T-helper 2 cell treated with Interferon-gamma antibody and Interleukin-4, amounts not matched to agents 100 ng/mL and 5 ng/mL, for 36 hours (primary cell): ENCODE measurements around the gene SMIM1. TPM values are rescaled to one million over a fixed set of nuclear protein-coding genes. Genes with fewer than 3 reads are reported as not detected.

Experiments used
- intact Hi-C: fragments of 100-400 bp; cut with micrococcal nuclease; formaldehyde crosslinking; loops from one replicate; pipeline ENCODE4 v1.15.1; 2023
- total RNA-seq: library from RNA; stranded (reverse); gene quantifications from 2 replicates; pipeline ENCODE4 v1.2.3, GENCODE V29; 2022

Gene SMIM1
- total RNA-seq, 1 donor from 2014 or later, result not detected

DNA sequence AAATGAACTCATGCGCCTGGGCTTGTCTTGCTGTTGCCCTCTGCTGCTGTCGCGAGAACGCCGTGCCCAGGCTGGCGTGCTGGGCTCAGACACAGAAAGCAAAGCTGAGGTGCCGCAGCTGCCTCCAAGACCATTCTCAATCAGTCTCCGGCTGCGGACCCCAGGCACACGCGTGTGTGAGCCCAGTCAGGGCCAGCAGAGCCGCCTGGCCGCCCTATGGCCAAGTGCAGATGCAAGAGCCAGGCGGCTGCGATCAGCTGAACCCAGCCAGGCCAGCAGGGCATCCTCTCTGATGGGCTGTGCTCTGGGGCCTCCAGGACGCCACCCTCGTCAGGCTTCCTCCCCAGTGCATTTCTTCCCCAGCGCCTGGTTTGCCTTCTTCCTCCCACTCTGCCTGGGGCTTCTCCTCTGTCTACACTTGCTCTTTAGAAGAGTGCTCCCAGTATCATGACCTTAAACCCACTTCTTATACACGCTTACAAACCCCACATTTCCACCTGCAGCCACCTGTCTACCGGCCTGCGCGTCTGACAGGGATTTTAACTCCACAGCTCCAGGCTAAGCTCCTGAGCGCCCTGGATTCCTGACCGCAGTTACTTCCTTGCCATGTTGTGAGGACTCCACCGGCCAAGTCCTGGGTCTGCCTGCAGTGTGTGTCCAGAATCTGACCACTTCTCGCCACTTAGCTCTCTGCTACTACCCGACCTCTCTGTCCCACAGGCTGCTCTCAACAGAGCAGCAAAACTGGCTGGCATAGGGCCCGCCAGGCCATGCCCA, 45.5 kb downstream of the SMIM1 start:
- intact Hi-C loops, result no loop called here

DNA sequence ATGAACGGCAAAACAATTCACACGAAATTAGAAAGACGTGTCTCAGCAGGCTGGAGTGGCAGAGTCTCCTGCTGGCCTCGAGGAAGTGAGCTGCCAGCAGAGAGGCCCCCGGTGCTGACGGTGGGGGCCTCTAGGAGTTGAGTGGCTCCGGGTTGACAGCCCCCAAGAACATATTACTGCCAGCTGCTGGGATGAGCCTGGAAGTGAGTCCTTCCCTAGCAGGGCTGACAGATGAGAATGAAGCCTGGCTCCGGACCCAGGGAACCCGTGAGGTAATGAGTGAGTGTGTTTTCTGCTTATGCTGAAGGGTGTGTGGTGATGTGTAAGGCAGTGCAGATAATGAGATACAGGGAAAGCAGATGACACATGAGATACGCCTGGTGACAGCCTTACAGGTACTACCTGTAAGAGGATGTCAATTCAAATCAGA, 47.2 kb downstream of the SMIM1 start:
- intact Hi-C loops, result no loop called here

DNA sequence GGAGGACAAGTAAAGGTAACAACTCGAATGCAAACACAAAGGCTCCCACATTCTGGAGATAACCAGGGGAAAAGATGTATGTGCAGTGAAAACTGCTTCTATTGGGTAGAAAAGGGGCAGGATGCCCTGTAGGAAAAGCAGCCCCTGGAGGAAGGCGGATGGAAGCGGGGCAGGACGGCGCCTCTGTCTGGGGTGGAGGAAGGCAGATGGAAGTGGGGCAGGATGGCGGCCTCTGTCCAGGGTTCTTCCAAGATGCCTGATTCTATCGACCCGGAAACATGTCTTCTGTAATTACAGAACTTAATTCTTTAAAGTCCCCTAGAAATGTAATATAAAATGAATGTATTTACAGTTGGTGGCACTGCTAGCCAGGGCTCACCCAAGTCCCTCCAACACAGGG, 47.8 kb downstream of the SMIM1 start:
- intact Hi-C loops, result no loop called here

DNA sequence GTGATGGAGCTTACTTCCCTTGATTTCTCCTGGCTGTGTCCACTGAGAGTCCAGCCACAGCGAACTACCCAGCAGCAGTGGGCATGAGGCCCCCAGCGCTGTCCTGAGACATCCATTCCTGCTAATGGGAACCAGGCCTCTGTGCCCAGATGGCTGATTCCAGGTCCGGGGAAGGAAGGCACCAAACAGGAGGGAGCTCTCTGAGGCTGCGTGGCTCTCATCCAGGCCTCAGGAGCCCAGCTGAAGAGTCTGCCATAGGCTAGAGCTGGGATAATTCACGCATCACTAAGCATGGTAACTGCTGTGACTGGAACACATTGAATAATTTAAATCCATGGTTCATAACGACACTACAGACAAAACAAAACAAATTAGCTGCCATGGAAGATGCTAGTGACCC, 48.5 kb downstream of the SMIM1 start:
- intact Hi-C loops, result no loop called here

DNA sequence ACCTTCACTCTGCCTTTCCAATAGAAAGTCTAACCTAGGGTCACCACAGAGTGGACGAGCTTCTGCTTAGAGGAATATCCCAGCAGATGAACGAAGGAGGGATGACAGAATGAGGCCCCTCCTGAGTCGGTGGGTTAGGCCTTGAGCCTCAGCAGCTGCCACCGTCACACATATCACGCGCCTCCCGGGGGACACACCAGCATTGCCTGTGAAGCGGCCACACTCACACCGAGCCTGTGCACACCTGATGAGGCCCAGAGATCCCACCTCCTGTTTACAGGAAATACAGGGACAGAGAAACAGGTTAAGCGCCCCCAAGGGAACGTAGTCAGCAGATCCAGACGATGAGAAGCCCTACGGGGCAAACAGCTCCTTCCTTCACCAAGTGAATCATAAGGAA, 48.9 kb downstream of the SMIM1 start:
- intact Hi-C loops, result no loop called here

DNA sequence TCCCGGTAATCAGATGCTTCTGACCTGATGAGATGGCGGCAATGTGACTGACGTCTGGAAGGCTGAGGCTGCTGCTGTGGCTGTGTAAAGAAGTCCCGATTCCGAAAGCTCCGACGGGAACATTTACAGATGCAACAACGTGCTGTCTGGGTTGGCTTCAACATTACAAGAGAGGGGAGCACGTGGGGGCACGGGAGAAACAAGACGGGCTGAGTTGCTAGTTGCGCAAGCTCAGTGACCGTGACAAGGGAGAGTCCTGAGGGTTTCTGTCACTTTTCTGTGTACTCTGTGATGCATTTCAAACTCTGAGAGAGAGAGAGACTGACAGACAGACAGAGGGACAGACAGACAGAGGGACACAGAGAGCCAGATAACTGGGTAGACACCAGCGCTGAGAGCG, 49.4 kb downstream of the SMIM1 start:
- intact Hi-C loops, result no loop called here

DNA sequence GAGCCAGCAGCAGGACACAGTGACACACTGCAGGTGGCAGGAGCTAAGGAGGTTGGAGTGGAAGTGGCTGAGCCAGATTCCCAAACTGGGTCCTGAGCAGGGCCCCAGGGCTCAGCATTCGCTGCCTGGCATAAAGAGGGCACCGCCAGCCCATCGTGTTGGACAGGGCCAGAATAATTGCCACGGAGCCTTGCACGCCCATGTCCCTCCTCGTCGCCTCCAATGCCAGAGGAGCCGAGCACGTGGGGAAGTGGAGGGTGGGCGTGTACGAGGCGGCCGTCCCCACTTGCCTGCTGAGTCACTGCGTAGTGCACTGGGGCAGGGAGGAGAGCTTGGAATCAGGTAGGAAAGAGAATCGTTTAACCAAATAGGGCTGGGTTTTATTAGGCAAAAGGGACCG, 49.9 kb downstream of the SMIM1 start:
- intact Hi-C loops, result no loop called here

DNA sequence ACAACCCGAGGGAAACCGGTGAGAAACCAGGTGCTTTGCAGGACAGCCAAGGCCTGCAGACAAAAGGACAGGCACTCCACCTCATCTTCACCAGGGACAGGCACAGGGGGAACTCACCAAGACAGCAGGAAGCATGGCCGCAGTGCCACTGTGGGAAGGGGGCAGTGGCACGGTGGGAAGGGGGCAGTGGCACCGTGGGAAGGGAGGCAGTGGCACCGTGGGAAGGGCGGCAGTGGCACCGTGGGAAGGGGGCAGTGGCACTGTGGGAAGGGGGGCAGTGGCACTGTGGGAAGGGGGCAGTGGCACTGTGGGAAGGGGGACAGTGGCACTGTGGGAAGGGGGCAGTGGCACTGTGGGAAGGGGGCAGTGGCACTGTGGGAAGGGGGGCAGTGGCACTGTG, 52.1 kb downstream of the SMIM1 start:
- intact Hi-C loops, result no loop called here

DNA sequence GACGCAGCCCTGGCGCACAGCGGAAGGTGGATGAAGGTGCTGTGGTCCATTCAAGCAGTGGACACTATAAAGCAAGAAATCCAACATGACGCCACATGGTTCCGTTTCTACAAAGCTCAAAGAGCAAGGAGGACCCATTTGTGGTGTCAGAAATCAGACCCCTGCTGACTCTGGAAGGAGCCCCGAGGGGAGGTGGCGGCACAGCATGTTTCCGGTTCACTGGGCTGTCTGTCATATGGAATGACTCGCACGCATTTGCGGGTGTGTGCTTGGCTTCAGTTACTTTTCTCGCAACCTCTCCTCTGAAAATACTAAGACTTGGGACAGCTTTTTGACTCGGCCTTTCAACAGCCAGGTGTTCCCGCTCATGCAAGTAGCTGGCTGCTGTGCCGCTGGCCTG, 52.8 kb downstream of the SMIM1 start:
- intact Hi-C loops, result no loop called here

Other genes starting within 250 kb of the SMIM1 start
- gene MEGF6, start 161.2 kb upstream of the SMIM1 start, total RNA-seq, result 10.0 and 11.3 TPM in 2 replicates
- 10.4 and 11.0 TPM in 2 replicates for gene TPRG1L, start 147.7 kb upstream of the SMIM1 start, total RNA-seq
- 33.2 and 38.6 TPM in 2 replicates for gene WRAP73, start 122.6 kb upstream of the SMIM1 start, total RNA-seq
- gene TP73, start 120.2 kb upstream of the SMIM1 start, total RNA-seq, result 2.6 and 2.7 TPM in 2 replicates
- gene CCDC27, start 20.3 kb upstream of the SMIM1 start, total RNA-seq, result not detected in 2 replicates
- 34.8 and 40.4 TPM in 2 replicates for gene LRRC47, start 23.7 kb downstream of the SMIM1 start, total RNA-seq
- 43.0 and 44.7 TPM in 2 replicates for gene CEP104, start 84.5 kb downstream of the SMIM1 start, total RNA-seq
- gene DFFB, start 84.7 kb downstream of the SMIM1 start, total RNA-seq, result 11.2 and 12.7 TPM in 2 replicates
- gene C1orf174, start 127.5 kb downstream of the SMIM1 start, total RNA-seq, result 28.5 and 28.6 TPM in 2 replicates